ENCODE data around the gene DZIP1L. TPM values are rescaled to one million over a fixed set of nuclear protein-coding genes. Genes with fewer than 3 reads are reported as not detected.

The DZIP1L gene
- total and polyA plus RNA-seq, 2 donors (not counting 3 experiments of a cell fraction or from before 2014, with no cell fraction given), result 3.0 to 17.9 TPM

GRCh38 chr3:138072796-138073195 lies 42.6 kb downstream of the DZIP1L start:
- CTCF ChIA-PET, result interaction anchor here (1.7 to 2.2 kb wide), 2 partner anchors 46 to 47 kb away, joined by 9 to 11 read pairs; no protein-coding TSS in a partner anchor
- FAIRE-seq (no peak), DNase-seq (ENCODE audit: low read depth, low spot score) (no peak)
- no peak overlapping the region for H3K4me2 ChIP-seq (ENCODE audit: insufficient read depth, low read length)
- dilution Hi-C loops (cut with MboI; ENCODE audit: extremely low pct_ligation_motif_present, low sequenced_read_pairs), result no loop called here
- no TSS peak for BruUV-seq (replicated peaks)
- intact Hi-C loops (cut with micrococcal nuclease), result no loop called here
- H3K36me3 ChIP-seq (ENCODE audit: control insufficient read depth in 2 of 2, extremely low read depth in 1 of 2, insufficient read depth in 2 of 2, low read length in 2 of 2), result no peaks in the 10 kb centered on the region
- H3K4me1 ChIP-seq (ENCODE audit: control insufficient read depth, extremely low read depth, insufficient read depth, low read length), result no peaks in the 10 kb centered on the region
- POLR2A ChIA-PET, result no interaction called here
- no peaks in the 10 kb centered on the region for H3K9me3 ChIP-seq (replicated peaks; ENCODE audit: control insufficient read depth, insufficient read depth, low read length)
- H3K27ac ChIP-seq (ENCODE audit: insufficient read depth, low read depth, low read length), result no peak overlapping the region
- no peaks in the 10 kb centered on the region for H4K20me1 ChIP-seq (replicated peaks; ENCODE audit: control insufficient read depth, extremely low read depth, insufficient read depth, low read length)
- H3K4me3 ChIP-seq (replicated peaks in 1 of 3; ENCODE audit: insufficient read depth in 1 of 3, low read depth in 1 of 3, low read length in 3 of 3), result no peak overlapping the region
- no peak for TF ChIP-seq JUN (IDR thresholded peaks at IDR 0.05; ENCODE audit: borderline replicate concordance, insufficient read depth, insufficient read length, low read depth)
- no peak for TF ChIP-seq GATA2 (IDR thresholded peaks at IDR 0.05; ENCODE audit: insufficient read depth, insufficient read length, low read depth, low read length)
- TF ChIP-seq CTCF (IDR thresholded peaks at IDR 0.05; ENCODE audit: extremely low read depth in 1 of 2, insufficient read depth in 1 of 2, low read depth in 1 of 2, low read length in 2 of 2), result no peak
- H3K27me3 ChIP-seq (ENCODE audit: control insufficient read depth in 2 of 2, insufficient read depth in 2 of 2, low read length in 2 of 2), result no peaks in the 10 kb centered on the region
- no peaks in the 10 kb centered on the region for H3K9me1 ChIP-seq (replicated peaks; ENCODE audit: control insufficient read depth, extremely low read depth, insufficient read depth, low read length)
- no peak overlapping the region for H3K9ac ChIP-seq (replicated peaks; ENCODE audit: extremely low read depth, insufficient read depth, low read length)
- H2AFZ ChIP-seq (ENCODE audit: low read depth, low read length), result no peak overlapping the region
- no peaks in the 10 kb centered on the region for H3K79me2 ChIP-seq (ENCODE audit: control insufficient read depth, insufficient read depth, low read length)

- Histone ChIP-seq H3K9me1 (replicated peaks; ENCODE audit: control insufficient read depth, extremely low read depth, insufficient read depth, low read length) (no peaks in the 10 kb centered on the region), H3K9ac (replicated peaks; ENCODE audit: extremely low read depth, insufficient read depth, low read length) (no peak overlapping the region), H2AFZ (ENCODE audit: low read depth, low read length) (no peak overlapping the region), H3K4me3 (replicated peaks in 1 of 3; ENCODE audit: insufficient read depth in 1 of 3, low read depth in 1 of 3, low read length in 3 of 3) (no peak overlapping the region), H3K9me3 (replicated peaks; ENCODE audit: control insufficient read depth, insufficient read depth, low read length) (no peaks in the 10 kb centered on the region), H4K20me1 (replicated peaks; ENCODE audit: control insufficient read depth, extremely low read depth, insufficient read depth, low read length) (no peaks in the 10 kb centered on the region), H3K27ac (ENCODE audit: insufficient read depth, low read depth, low read length) (no peak overlapping the region), H3K4me1 (ENCODE audit: control insufficient read depth, extremely low read depth, insufficient read depth, low read length) (no peaks in the 10 kb centered on the region), H3K27me3 (ENCODE audit: control insufficient read depth in 2 of 2, insufficient read depth in 2 of 2, low read length in 2 of 2) (no peaks in the 10 kb centered on the region), H3K79me2 (ENCODE audit: control insufficient read depth, insufficient read depth, low read length) (no peaks in the 10 kb centered on the region), H3K4me2 (ENCODE audit: insufficient read depth, low read length) (no peak overlapping the region), H3K36me3 (ENCODE audit: control insufficient read depth in 2 of 2, extremely low read depth in 1 of 2, insufficient read depth in 2 of 2, low read length in 2 of 2) (no peaks in the 10 kb centered on the region)
- intact Hi-C loops (cut with micrococcal nuclease), result no loop called here
- TF ChIP-seq MYC (IDR thresholded peaks at IDR 0.05; ENCODE audit: low read depth, low read length) (no peak), EZH2 (IDR thresholded peaks at IDR 0.05; ENCODE audit: borderline replicate concordance, low read depth, low read length, severe bottlenecking) (no peak), MAX (IDR thresholded peaks at IDR 0.05; ENCODE audit: insufficient read depth, insufficient read length) (no peak), GATA2 (IDR thresholded peaks at IDR 0.05; ENCODE audit: insufficient read depth, insufficient read length, low read depth, low read length) (no peak), POLR2A (IDR thresholded peaks at IDR 0.05; ENCODE audit: low read depth, low read length) (no peak), CTCF (IDR thresholded peaks at IDR 0.05; ENCODE audit: extremely low read depth in 1 of 2, insufficient read depth in 1 of 2, low read depth in 1 of 2, low read length in 2 of 2) (no peak), POLR2AphosphoS5 (IDR thresholded peaks at IDR 0.05; ENCODE audit: insufficient read depth, low read depth, low read length) (no peak), JUN (IDR thresholded peaks at IDR 0.05; ENCODE audit: borderline replicate concordance, insufficient read depth, insufficient read length, low read depth) (no peak), FOS (IDR thresholded peaks at IDR 0.05; ENCODE audit: borderline replicate concordance, insufficient read depth, low read length) (no peak)
- FAIRE-seq, result no peak
- CTCF ChIA-PET, result interaction anchor here (0.9 to 3.2 kb wide), 8 partner anchors 13 to 524 kb away, joined by 3 to 111 read pairs (median 4); partner anchors contain the start of genes CEP70 and DZIP1L
- DNase-seq (ENCODE audit: low read depth, low spot score), result no peak
- dilution Hi-C loops (cut with MboI; ENCODE audit: extremely low pct_ligation_motif_present, low sequenced_read_pairs), result no loop called here
- POLR2A ChIA-PET, result no interaction called here
- BruUV-seq (replicated peaks), result no TSS peak
Observed at GRCh38 chr3:138070006-138070405, 45.4 kb downstream of the DZIP1L start.

All from endothelial cell of umbilical vein (primary cell).